ENCODE results near the gene TRIM21. TPM values are rescaled to one million over a fixed set of nuclear protein-coding genes. Genes with fewer than 3 reads are reported as not detected.

The TRIM21 gene
- polyA plus RNA-seq, 4 donors = 18.5 to 26.3 (median 22.7) TPM

Other genes with a start within 250 kb of the TRIM21 start
- gene OR52B4, start 25.3 kb downstream of the TRIM21 start, polyA plus RNA-seq (ENCODE audit: insufficient read length in 4 of 4) = not detected
- gene OR52K2, start 55.6 kb upstream of the TRIM21 start, polyA plus RNA-seq (ENCODE audit: insufficient read length in 4 of 4) = not detected
- gene OR52K1, start 88.9 kb upstream of the TRIM21 start, polyA plus RNA-seq (ENCODE audit: insufficient read length in 4 of 4) = under 1 TPM; 0.06 to 0.32 (median 0.19) TPM
- not detected for gene OR52M1, start 151.5 kb upstream of the TRIM21 start, polyA plus RNA-seq (ENCODE audit: insufficient read length in 4 of 4)
- gene OR52I2, start 188.0 kb upstream of the TRIM21 start, polyA plus RNA-seq (ENCODE audit: insufficient read length in 4 of 4) = not detected
- under 1 TPM in 2 of 4 donors, not detected in 2; 0.03 to 0.09 TPM for gene OR52I1, start 200.3 kb upstream of the TRIM21 start, polyA plus RNA-seq (ENCODE audit: insufficient read length in 4 of 4)
- gene TRIM68, start 214.5 kb upstream of the TRIM21 start, polyA plus RNA-seq (ENCODE audit: insufficient read length in 4 of 4) = 10 to 100 TPM; 19.7 to 25.3 (median 22.9) TPM
- gene OR51D1, start 243.8 kb upstream of the TRIM21 start, polyA plus RNA-seq (ENCODE audit: insufficient read length in 4 of 4) = not detected

Data from left renal cortex interstitium (tissue), 4 donors.